Activated T-cell treated with anti-CD3 and anti-CD28 coated beads, Interleukin-2, amount 50 U/mL, for 24 hours (primary cell): ENCODE results near the gene ANAPC10.
"Not testable (repeated sequence)": the region's sequence is repeated elsewhere in the genome, so short reads cannot be mapped to it uniquely, and the experiment has no call there.

ENCODE experiments used
- DNase-seq: peaks from one replicate; pipeline ENCODE4 v3.0.0-alpha.2; 2020
- H3K27ac Mint-ChIP-seq: 2 replicates; pipeline ENCODE4 v1.8.0; 2020; ENCODE audit warnings: mild to moderate bottlenecking, mixed read lengths
- H3K27me3 Mint-ChIP-seq: 2 replicates; pipeline ENCODE4 v1.8.0; 2020; ENCODE audit warnings: mixed read lengths
- H3K36me3 Mint-ChIP-seq: 2 replicates; pipeline ENCODE4 v1.8.0; 2020; ENCODE audit warnings: low read depth, mixed read lengths
- H3K4me1 Mint-ChIP-seq: 2 replicates; pipeline ENCODE4 v1.8.0; 2020; ENCODE audit warnings: low read depth, mixed read lengths
- H3K4me3 Mint-ChIP-seq: 2 replicates; pipeline ENCODE4 v1.8.0; 2020; ENCODE audit warnings: mild to moderate bottlenecking, moderate library complexity, mixed read lengths
- H3K9me3 Mint-ChIP-seq: 2 replicates; pipeline ENCODE4 v1.8.0; 2020; ENCODE audit warnings: mixed read lengths

ANAPC10 gene

DNA sequence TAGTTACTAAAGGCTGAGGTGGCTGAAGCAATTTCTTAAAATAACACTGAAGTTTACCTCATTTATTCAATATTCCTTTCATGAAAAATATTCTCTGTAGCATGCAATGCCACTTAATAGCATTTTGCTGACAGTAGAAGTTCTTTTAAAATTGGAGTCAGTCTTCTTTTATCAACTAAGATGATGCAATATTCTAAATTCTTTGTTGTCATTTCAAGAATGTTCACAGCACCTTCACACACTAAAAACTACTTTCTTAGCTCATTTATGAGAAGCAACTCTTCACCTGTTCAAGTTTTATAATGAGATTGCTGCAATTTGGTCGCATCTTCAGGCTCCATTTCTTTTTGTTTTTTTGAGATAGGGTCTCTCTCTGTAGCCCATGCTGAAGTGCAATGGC lies 48.8 kb downstream of the ANAPC10 start:
- H3K4me3 Mint-ChIP-seq: no peak overlapping the region
- H3K27me3 Mint-ChIP-seq: no peaks in the 10 kb centered on the region
- no peak for DNase-seq
- H3K27ac Mint-ChIP-seq: no peak overlapping the region
- H3K9me3 Mint-ChIP-seq: no peaks in the 10 kb centered on the region
- H3K36me3 Mint-ChIP-seq: peaks cover 27% of the 10 kb centered on the region
- H3K4me1 Mint-ChIP-seq: peaks cover 20% of the 10 kb centered on the region

DNA sequence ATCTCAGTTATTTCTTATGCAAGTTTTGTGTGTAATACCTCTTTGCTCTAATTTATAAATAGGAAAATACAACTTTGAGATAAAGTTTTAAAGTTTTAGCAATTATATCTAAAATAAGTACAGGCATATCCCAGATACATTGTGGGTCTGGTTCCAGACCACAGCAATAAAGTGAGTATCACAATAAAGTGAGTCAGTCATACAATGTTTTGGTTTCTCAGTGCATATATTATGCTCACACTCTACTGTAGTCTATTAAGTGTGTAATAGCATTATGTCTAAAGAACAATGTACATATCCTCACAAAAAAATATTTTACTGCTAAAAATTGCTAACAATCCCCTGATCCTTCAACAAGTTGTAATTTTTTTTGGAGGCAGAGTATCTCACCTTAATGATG lies 49.2 kb downstream of the ANAPC10 start:
- H3K27me3 Mint-ChIP-seq: no peaks in the 10 kb centered on the region
- H3K9me3 Mint-ChIP-seq: no peaks in the 10 kb centered on the region

DNA sequence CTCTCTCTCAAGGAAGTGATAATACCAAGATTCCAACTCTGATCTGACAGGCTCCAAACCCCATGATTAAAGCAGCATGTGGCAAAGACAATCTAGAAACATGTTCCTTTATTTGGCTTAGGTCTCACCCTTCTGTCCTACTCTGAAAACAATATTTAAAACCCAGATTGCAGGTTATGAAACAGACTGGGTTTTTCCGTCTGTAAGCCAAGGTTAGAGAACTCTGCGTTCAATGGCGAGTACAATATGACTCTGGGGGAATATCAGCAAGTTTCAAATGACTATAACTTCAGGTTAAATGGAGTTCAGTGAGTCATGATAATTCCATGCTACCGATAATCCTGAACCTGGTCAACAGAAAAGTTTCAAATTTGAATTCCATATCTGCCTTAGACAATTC lies 50.8 kb downstream of the ANAPC10 start:
- Mint-ChIP-seq H3K27ac (no peak overlapping the region), H3K4me1 (peaks cover 23% of the 10 kb centered on the region), H3K27me3 (no peaks in the 10 kb centered on the region), H3K36me3 (peaks cover 27% of the 10 kb centered on the region), H3K4me3 (no peak overlapping the region), H3K9me3 (no peaks in the 10 kb centered on the region)
- DNase-seq: no peak

More for the DNA sequence above, 49.2 kb downstream of the ANAPC10 start:
- DNase-seq: no peak
- Mint-ChIP-seq H3K36me3 (peaks cover 29% of the 10 kb centered on the region), H3K27ac (no peak overlapping the region), H3K4me3 (no peak overlapping the region), H3K4me1 (peaks cover 23% of the 10 kb centered on the region)

DNA sequence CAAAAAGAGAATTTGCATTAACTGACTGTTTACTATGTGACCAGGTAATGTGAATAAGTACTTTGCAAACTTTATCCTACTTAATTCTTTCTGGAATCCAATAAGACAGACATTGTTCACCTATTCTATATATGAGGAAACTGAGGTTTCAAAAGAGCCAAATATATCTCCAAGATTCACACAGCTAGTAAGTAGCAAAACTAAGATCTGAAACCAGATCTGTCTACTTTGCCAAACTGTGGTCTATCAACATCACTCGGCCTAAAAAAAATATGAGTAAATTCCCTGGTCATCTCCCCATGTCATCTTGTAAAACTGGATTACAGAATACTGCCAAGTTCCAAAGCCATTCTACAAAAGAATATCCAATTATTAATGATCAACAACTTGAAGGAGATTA lies 52.8 kb downstream of the ANAPC10 start:
- Mint-ChIP-seq H3K4me3 (no peak overlapping the region), H3K36me3 (peaks cover 24% of the 10 kb centered on the region), H3K27me3 (no peaks in the 10 kb centered on the region), H3K4me1 (peaks cover 25% of the 10 kb centered on the region), H3K9me3 (no peaks in the 10 kb centered on the region), H3K27ac (no peak overlapping the region)
- DNase-seq: no peak

DNA sequence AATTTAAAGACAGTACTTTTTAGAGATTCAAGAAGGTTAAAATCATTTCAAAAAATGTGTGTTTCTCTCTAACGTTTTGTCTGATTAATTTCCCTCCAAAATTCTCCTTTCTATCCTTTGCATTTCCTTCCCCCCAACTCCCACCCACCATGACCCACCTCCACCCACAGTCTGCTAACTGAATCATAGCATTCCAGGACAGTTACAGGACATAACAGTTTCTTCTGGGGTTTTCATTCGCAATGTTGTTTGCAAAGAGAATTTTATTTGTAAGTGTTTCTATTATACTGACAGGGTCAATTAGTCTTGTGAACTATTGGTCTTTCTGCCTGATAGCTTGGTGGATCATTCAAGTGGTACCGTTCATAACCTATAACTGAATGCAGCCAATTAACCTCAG lies 53.7 kb downstream of the ANAPC10 start:
- Mint-ChIP-seq H3K27ac (no peak overlapping the region), H3K4me3 (no peak overlapping the region), H3K9me3 (no peaks in the 10 kb centered on the region), H3K36me3 (peaks cover 22% of the 10 kb centered on the region), H3K4me1 (peaks cover 21% of the 10 kb centered on the region), H3K27me3 (no peaks in the 10 kb centered on the region)
- DNase-seq: no peak

DNA sequence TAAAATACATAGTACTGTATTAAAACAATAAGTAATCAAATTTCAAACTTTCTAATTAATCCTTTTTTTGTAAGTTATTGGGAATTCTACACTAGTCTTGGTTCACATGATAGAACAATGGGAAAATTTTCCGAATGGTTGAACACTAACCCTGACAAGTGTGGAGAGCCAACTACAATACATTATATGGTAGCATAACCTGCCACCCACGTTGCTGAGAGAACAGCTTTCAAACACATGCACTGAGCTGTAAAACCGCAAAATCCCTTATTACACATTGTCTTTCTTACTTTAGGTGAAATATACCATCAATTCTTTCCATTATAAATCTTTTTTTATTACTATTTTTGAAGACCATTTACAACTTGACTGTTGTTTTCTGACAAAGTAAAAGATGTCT lies 54.7 kb downstream of the ANAPC10 start:
- H3K36me3 Mint-ChIP-seq: peaks cover 18% of the 10 kb centered on the region
- H3K4me3 Mint-ChIP-seq: no peak overlapping the region
- peaks cover 18% of the 10 kb centered on the region for H3K4me1 Mint-ChIP-seq
- no peaks in the 10 kb centered on the region for H3K9me3 Mint-ChIP-seq
- H3K27ac Mint-ChIP-seq: no peak overlapping the region
- H3K27me3 Mint-ChIP-seq: no peaks in the 10 kb centered on the region
- no peak for DNase-seq

DNA sequence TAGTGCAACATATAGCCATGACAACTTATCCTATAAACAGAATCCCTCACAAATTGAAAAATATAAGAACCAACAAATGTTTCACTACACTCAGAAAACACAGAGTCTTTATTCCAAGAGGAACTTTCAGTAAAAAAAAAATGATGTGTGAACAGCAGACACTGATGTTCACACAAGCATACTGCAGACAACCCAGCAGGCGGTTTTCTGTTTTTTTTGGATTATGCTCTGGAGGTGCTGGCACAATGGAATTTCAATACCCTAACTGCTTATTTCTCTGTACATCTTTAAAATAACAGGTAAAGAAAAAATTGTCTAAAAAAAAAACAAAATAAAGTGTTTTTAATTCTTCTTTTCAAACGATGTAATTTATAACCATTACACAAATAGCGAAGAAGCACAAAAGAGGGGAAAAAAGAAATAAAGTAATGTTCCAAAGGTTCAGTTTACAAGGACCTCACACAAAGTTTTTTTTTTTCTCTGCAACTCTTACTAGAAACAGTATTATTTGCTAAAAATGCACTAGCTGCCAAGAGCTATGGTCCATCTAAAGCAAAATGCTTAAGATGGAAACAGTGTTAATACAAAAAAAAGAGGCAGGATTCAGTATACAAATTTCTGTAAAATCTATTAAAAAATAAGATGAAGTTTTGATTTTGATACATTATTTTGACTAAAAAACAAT lies 55.3 kb downstream of the ANAPC10 start:
- DNase-seq: no peak
- Mint-ChIP-seq H3K36me3 (peaks cover 18% of the 10 kb centered on the region), H3K27me3 (no peaks in the 10 kb centered on the region), H3K9me3 (no peaks in the 10 kb centered on the region), H3K4me1 (peaks cover 18% of the 10 kb centered on the region), H3K4me3 (no peak overlapping the region), H3K27ac (no peak overlapping the region)

DNA sequence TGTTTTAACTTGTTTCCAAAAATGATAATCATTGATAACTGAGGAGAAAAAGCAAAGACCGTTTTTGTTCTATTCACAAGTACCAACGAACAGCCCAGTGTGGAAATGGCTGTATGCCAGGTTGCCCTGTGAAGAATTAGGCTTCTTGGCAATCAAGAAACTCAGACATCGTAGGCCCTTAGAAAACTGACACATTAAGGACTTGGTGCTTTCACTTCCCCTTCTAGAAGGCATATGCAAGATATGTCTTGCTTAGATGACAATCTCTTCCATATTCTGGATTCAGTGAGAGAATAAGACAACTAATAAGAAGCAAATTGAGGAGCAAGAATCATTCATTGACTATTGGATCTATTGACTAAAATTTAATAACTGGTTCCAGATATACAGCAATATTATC lies 56.6 kb downstream of the ANAPC10 start:
- H3K27me3 Mint-ChIP-seq: no peaks in the 10 kb centered on the region
- H3K4me1 Mint-ChIP-seq: peaks cover 8% of the 10 kb centered on the region
- no peaks in the 10 kb centered on the region for H3K9me3 Mint-ChIP-seq
- DNase-seq: no peak
- H3K36me3 Mint-ChIP-seq: peaks cover 21% of the 10 kb centered on the region
- no peak overlapping the region for H3K4me3 Mint-ChIP-seq
- H3K27ac Mint-ChIP-seq: no peak overlapping the region

DNA sequence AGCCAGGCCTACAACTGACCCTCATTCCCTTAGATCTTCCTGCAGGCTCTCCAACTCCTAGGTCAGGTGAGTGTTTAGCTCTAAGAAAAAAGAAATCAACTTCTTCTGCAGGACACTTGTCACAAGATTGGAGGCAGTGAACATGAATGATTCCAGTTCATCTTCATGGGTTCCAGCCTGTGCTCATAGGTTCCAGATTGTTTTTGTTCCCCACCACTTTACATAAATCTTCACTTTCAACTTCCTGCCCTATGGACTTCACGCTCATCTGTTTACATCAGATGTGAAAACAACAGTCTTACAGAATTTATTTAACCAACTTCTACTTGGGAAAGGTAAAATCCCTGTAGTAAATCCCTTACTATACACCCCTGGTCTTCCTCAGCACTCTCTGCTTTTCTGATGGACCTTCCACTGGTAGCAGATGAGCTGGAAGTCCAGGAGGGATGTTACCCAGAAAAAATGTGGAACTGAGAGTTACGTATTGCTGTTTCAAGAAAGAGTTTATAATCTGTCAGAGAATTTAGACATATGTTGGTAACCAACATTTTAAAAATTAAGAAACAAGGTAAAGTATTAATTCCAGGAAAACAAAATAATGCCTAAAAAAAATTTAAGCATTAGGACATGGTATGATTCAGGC lies 62.4 kb downstream of the ANAPC10 start:
- peaks cover 64% of the 10 kb centered on the region for H3K36me3 Mint-ChIP-seq
- DNase-seq: no peak
- H3K27me3 Mint-ChIP-seq: no peaks in the 10 kb centered on the region
- H3K4me1 Mint-ChIP-seq: no peaks in the 10 kb centered on the region
- H3K27ac Mint-ChIP-seq: no peak overlapping the region
- no peak overlapping the region for H3K4me3 Mint-ChIP-seq
- peaks cover 3% of the 10 kb centered on the region for H3K9me3 Mint-ChIP-seq

DNA sequence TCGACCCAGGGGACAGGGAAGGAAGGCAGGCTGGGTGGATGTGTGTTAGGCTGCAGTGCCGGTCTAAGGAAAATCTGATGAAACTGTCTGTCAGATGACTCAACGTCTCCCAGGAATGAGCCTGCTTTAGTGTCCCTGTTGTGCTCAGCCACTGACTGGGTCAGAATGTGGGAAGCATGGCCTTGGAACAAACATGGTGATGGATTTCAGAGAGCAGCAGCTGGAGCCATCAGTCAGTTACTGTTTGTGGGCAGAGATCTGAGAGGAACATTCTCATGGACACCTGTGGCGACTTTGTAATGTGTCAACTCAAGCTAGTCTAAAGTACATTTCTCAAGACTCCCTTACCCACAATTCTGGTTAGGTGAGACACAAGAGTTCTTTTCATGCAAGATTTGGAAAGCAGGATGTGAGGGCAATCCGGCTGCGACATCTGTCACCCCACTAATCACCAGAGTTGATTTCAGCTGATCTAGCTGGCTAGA lies 63.2 kb downstream of the ANAPC10 start:
- Mint-ChIP-seq H3K27ac (no peak overlapping the region), H3K4me3 (no peak overlapping the region), H3K4me1 (no peaks in the 10 kb centered on the region), H3K9me3 (peaks cover 3% of the 10 kb centered on the region), H3K27me3 (no peaks in the 10 kb centered on the region), H3K36me3 (peaks cover 68% of the 10 kb centered on the region)
- DNase-seq: no peak

DNA sequence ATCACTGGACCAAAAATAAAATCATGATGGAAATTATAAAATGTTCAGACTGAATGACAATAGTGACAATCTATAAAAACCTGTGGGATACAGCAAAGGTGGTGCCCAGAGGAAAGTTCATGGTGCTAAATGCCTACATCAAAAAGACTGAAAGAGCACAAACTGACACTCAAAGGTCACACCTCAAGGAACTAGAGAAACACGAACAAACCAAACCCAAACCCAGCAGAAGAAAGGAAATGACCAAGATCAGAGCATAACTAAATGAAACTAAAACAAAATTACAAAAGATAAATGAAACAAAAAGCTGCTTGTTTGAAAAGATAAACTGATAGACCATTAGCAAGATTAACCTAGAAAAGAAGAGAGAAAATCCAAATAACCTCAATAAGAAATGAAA lies 78.7 kb downstream of the ANAPC10 start:
- H3K4me3 Mint-ChIP-seq: peak overlapping the region; percentile 19
- peaks cover 79% of the 10 kb centered on the region for H3K36me3 Mint-ChIP-seq

DNA sequence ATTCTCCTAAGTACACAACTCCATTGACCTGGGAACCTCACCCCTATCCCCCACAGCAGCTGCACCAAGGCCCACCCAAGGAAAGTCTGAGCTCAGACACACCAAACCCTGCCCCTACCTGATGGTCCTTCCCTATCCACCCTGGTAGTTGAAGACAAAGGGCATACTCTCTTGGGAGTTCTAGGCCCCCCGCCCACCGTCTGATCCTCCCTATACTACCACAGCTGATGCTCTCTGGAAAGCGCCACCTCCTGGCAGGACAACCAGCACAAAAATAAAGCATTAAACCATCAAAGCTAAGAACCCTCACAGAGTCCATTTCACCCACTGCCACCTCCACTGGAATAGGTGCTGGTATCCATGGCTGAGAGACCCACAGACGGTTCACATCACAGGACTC lies 83.6 kb downstream of the ANAPC10 start:
- Mint-ChIP-seq H3K4me1 (peaks cover 30% of the 10 kb centered on the region), H3K9me3 (peaks cover 12% of the 10 kb centered on the region), H3K27me3 (no peaks in the 10 kb centered on the region)

More for the DNA sequence above, 78.7 kb downstream of the ANAPC10 start:
- peaks cover 38% of the 10 kb centered on the region for H3K9me3 Mint-ChIP-seq
- no peak for DNase-seq
- H3K4me1 Mint-ChIP-seq: peaks cover 46% of the 10 kb centered on the region
- H3K27ac Mint-ChIP-seq: peak overlapping the region; percentile 83
- H3K27me3 Mint-ChIP-seq: no peaks in the 10 kb centered on the region

DNA sequence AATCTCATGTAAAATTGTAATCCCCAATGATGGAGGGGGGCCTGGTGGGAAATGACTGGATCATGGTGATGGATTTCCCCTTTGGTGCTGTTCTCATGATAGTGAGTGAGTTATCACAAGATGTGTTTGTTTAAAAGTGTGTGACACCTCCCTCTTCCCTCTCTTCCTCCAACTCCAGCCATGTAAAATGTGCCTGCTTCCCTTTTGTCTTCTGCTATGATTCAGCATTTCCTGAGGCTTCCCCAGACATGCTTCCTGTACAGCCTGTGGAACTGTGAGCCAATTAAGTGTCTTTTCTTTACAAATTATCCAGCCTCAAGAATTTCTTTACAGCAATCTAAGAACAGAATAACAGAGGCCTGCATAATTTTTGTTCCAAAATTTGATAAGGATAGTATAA lies 85.2 kb downstream of the ANAPC10 start:
- DNase-seq: no peak
- peaks cover 24% of the 10 kb centered on the region for H3K4me1 Mint-ChIP-seq
- peaks cover 7% of the 10 kb centered on the region for H3K9me3 Mint-ChIP-seq
- H3K27ac Mint-ChIP-seq: no peak overlapping the region
- no peak overlapping the region for H3K4me3 Mint-ChIP-seq
- no peaks in the 10 kb centered on the region for H3K27me3 Mint-ChIP-seq
- H3K36me3 Mint-ChIP-seq: peaks cover 73% of the 10 kb centered on the region

More for the DNA sequence above, 83.6 kb downstream of the ANAPC10 start:
- Mint-ChIP-seq H3K27ac (no peak overlapping the region), H3K36me3 (peaks cover 69% of the 10 kb centered on the region), H3K4me3 (no peak overlapping the region)
- DNase-seq: no peak

DNA sequence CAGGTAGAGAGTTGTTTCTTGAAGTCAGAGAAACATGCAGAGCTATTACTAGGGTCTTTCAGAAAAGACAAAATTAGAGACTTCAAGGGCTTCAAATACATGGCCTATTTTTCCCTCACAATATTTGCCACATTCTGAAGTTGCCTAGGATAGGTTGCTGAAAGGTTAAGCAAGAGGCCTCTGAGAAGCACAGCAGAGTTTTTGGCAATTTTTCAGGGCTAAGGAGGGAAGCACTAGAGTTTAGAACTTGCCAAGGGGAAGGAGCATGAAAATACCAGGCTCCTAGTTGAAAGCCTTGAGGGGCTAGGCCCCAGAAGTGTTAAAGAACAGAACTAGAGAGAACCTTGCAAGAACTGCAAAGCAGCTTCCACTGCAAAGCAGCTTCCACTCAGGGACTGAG lies 86.4 kb downstream of the ANAPC10 start:
- H3K9me3 Mint-ChIP-seq: peaks cover 9% of the 10 kb centered on the region
- DNase-seq: no peak
- H3K27me3 Mint-ChIP-seq: no peaks in the 10 kb centered on the region
- no peak overlapping the region for H3K4me3 Mint-ChIP-seq
- H3K4me1 Mint-ChIP-seq: peaks cover 26% of the 10 kb centered on the region
- H3K36me3 Mint-ChIP-seq: peaks cover 75% of the 10 kb centered on the region
- no peak overlapping the region for H3K27ac Mint-ChIP-seq

DNA sequence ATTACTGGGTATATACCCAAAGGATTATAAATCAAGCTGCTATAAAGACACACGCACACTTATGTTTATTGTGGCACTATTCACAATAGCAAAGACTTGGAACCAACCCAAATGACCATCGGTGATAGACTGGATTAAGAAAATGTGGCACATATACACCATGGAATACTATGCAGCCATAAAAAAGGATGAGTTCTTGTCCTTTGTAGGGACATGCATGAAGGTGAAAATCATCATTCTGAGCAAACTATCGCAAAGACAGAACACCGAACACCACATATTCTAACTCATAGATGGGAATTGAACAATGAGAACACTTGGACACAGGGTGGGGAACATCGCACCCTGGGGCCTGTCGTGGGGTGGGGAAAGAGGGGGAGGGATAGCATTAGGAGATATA lies 87.7 kb downstream of the ANAPC10 start:
- H3K27me3 Mint-ChIP-seq: not testable (repeated sequence)
- peaks cover 73% of the 10 kb centered on the region for H3K36me3 Mint-ChIP-seq

More for the DNA sequence above, 87.7 kb downstream of the ANAPC10 start:
- H3K4me3 Mint-ChIP-seq, H3K9me3 Mint-ChIP-seq, DNase-seq, H3K27ac Mint-ChIP-seq: not testable (repeated sequence)
- peaks cover 23% of the 10 kb centered on the region for H3K4me1 Mint-ChIP-seq
